Loucy (cell line): Measurements from ENCODE around the gene PEX5L.

ENCODE experiments used
- EZH2phosphoT487 ChIP-seq: fragments of 200-600 bp; IDR thresholded peaks from 2 replicates; pipeline ENCODE4 v1.6.1; 2018; ENCODE audit warnings: antibody characterized with exemption, mild to moderate bottlenecking, moderate library complexity, borderline replicate concordance
- TF ChIP-seq, protein P1 (sequence below): fragments of 200-600 bp; sonication (generic); conservative IDR thresholded peaks from 2 replicates; pipeline ENCODE4 v1.5.1; 2014; ENCODE audit warnings: mild to moderate bottlenecking, antibody characterized with exemption, low read length

DNA sequence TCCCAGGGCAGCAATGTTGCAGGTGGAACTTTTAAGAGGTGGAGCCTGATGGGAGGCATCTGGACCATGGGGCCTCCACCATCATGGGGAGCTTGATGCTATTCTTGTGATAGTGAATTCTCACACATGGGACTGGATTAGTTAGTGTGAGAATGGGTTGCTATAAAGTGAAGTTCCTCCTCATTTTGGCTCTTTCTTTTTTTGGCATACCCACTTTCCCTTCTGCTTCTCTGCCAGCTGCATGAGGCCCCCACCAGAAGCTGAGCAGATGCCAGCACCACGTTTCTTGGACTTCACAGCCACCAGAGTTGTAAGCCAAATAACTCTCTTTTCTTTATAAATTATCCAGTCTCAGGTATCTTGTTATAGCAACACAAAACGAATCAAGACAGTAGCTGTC is 101.0 kb downstream of the PEX5L start:
- TF ChIP-seq EZH2phosphoT487 = no peak
- TF ChIP-seq, protein P1, sequence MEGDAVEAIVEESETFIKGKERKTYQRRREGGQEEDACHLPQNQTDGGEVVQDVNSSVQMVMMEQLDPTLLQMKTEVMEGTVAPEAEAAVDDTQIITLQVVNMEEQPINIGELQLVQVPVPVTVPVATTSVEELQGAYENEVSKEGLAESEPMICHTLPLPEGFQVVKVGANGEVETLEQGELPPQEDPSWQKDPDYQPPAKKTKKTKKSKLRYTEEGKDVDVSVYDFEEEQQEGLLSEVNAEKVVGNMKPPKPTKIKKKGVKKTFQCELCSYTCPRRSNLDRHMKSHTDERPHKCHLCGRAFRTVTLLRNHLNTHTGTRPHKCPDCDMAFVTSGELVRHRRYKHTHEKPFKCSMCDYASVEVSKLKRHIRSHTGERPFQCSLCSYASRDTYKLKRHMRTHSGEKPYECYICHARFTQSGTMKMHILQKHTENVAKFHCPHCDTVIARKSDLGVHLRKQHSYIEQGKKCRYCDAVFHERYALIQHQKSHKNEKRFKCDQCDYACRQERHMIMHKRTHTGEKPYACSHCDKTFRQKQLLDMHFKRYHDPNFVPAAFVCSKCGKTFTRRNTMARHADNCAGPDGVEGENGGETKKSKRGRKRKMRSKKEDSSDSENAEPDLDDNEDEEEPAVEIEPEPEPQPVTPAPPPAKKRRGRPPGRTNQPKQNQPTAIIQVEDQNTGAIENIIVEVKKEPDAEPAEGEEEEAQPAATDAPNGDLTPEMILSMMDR = no peak
